Activated CD8-positive, alpha-beta T cell treated with anti-CD3 and anti-CD28 coated beads for 36 hours (primary cell): ENCODE measurements around the gene GSTM1. TPM values are rescaled to one million over a fixed set of nuclear protein-coding genes. Genes with fewer than 3 reads are reported as not detected.
"Not testable (repeated sequence)": the region's sequence is repeated elsewhere in the genome, so short reads cannot be mapped to it uniquely, and the experiment has no call there.

Experiments used
- ATAC-seq: fragments of 200-7000 bp; cut with Tn5 transposase; one replicate; pipeline ENCODE4 v1.10.0; 2021; ENCODE audit warnings: mild to moderate bottlenecking, moderate library complexity
- CTCF ChIA-PET: fragments of 350-600 bp; sonication (Branson Sonifier 250); formaldehyde crosslinking; loops from one replicate; lab custom pipeline; 2021; ENCODE audit warnings: antibody characterized with exemption; lab: Charles Lee
- POLR2A ChIA-PET: fragments of 350-600 bp; sonication (Branson Sonifier 250); formaldehyde crosslinking; loops from one replicate; lab custom pipeline; 2021; ENCODE audit warnings: antibody characterized with exemption; lab: Charles Lee
- DNase-seq: peaks from one replicate; pipeline ENCODE4 v3.0.0-alpha.2; 2020
- H3K27ac Mint-ChIP-seq: one replicate; pipeline ENCODE4 v1.8.0; 2021; ENCODE audit warnings: mild to moderate bottlenecking, mixed read lengths
- H3K27me3 Mint-ChIP-seq: one replicate; pipeline ENCODE4 v1.8.0; 2021; ENCODE audit warnings: mixed read lengths
- H3K36me3 Mint-ChIP-seq: one replicate; pipeline ENCODE4 v1.8.0; 2021; ENCODE audit warnings: low read depth, mixed read lengths
- H3K4me1 Mint-ChIP-seq: one replicate; pipeline ENCODE4 v1.8.0; 2021; ENCODE audit warnings: low read depth, mixed read lengths
- H3K4me3 Mint-ChIP-seq: one replicate; pipeline ENCODE4 v1.8.0; 2021; ENCODE audit warnings: mild to moderate bottlenecking, moderate library complexity, mixed read lengths
- H3K9me3 Mint-ChIP-seq: one replicate; pipeline ENCODE4 v1.8.0; 2021; ENCODE audit warnings: mixed read lengths
- intact Hi-C: fragments of 100-400 bp; cut with micrococcal nuclease; formaldehyde crosslinking; loops from one replicate; pipeline ENCODE4 v1.10.0; 2022
- total RNA-seq, 2 experiments: library from RNA; stranded (reverse); gene quantifications; one replicate each; pipeline ENCODE4 v1.2.3, GENCODE V29; 2021
- TF ChIP-seq, protein P1 (sequence below): fragments of 200-600 bp; IDR thresholded peaks from one replicate; pipeline ENCODE4 v1.8.0; 2022; ENCODE audit warnings: antibody characterized with exemption, mild to moderate bottlenecking

Gene GSTM1
- total RNA-seq, 2 experiments from 2014 or later = 47.9 to 49.6 TPM

DNA sequence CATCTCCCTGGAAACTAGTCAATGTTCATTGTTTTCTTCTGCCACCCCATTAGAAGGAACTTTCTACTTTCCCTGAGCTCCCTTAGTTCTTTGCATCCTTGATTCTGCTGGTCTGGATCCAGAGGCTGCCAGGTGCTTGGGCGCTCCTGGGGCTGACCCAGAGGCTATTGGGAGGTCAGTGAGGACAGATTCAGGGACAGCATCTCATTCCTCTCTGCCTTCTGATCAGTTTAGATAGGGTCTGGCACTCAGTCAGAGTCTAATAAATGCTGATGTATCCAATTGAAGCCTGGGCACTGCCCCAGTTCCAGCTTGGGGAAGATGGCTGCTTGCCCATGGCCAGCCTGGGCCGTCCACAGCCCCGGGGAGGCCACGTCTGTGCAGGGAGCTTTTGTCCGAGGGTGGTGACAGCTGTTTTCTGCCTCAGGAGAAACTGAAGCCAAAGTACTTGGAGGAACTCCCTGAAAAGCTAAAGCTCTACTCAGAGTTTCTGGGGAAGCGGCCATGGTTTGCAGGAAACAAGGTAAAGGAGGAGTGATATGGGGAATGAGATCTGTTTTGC is 2.3 kb downstream of the GSTM1 start:
- Mint-ChIP-seq H3K27me3 (no peaks in the 10 kb centered on the region), H3K4me1 (peaks cover 10% of the 10 kb centered on the region), H3K27ac (no peak overlapping the region), H3K36me3 (peaks cover 9% of the 10 kb centered on the region), H3K4me3 (no peak overlapping the region), H3K9me3 (no peaks in the 10 kb centered on the region)
- DNase-seq (no peak), ATAC-seq (no peak)
- TF ChIP-seq, protein P1, sequence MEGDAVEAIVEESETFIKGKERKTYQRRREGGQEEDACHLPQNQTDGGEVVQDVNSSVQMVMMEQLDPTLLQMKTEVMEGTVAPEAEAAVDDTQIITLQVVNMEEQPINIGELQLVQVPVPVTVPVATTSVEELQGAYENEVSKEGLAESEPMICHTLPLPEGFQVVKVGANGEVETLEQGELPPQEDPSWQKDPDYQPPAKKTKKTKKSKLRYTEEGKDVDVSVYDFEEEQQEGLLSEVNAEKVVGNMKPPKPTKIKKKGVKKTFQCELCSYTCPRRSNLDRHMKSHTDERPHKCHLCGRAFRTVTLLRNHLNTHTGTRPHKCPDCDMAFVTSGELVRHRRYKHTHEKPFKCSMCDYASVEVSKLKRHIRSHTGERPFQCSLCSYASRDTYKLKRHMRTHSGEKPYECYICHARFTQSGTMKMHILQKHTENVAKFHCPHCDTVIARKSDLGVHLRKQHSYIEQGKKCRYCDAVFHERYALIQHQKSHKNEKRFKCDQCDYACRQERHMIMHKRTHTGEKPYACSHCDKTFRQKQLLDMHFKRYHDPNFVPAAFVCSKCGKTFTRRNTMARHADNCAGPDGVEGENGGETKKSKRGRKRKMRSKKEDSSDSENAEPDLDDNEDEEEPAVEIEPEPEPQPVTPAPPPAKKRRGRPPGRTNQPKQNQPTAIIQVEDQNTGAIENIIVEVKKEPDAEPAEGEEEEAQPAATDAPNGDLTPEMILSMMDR = no peak
- POLR2A ChIA-PET = no interaction called here
- intact Hi-C loops = no loop called here
- CTCF ChIA-PET = interaction anchor here (0.9 to 2.9 kb wide), 3 partner anchors 40 to 370 kb away, joined by 3 to 22 read pairs (median 4); no protein-coding TSS in a partner anchor

DNA sequence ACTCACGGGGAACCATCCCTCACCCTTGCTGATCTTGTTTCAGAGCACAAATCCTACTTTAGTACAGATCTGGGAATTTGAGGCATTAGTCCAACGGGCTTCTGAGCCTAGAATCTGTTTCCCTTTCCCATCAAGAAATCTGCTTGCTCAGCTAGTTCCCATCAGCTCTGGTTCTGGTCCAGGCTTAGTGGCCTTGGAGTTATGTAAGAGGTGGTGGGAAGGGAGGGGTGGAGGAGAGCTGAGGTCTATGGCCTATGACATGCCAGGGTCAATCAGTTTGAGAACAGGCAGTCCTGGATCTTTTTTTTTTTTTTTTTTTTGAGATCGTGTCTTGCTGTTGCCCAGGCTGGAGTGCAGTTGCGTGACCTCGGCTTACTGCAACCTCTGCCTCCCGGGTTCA is 4.1 kb downstream of the GSTM1 start:
- Mint-ChIP-seq H3K9me3 (no peaks in the 10 kb centered on the region), H3K4me3 (no peak overlapping the region), H3K27me3 (no peaks in the 10 kb centered on the region), H3K36me3 (peaks cover 9% of the 10 kb centered on the region), H3K4me1 (peaks cover 10% of the 10 kb centered on the region), H3K27ac (no peak overlapping the region)
- POLR2A ChIA-PET = no interaction called here
- TF ChIP-seq, protein P1 = no peak
- CTCF ChIA-PET = no interaction called here
- ATAC-seq (no peak), DNase-seq (no peak)
- intact Hi-C loops = no loop called here

DNA sequence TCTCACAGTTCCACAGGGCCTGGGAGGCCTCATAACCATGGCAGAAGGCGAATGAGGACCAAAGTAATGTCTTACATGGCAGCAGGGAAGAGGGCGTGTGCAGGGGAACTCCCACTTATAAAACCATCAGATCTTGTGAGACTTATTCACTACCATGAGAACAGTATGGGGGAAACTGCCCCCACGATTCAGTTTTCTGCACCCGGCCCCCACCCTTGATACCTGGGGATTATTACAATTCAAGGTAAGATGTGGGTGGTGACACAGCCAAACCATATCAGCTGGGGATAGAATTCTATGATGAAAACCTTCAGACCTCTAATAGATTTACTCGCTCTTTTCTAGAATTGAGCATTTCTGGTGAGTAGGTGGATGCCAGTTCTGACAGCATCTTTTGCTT is 6.8 kb downstream of the GSTM1 start:
- H3K4me3 Mint-ChIP-seq, H3K27ac Mint-ChIP-seq, H3K9me3 Mint-ChIP-seq, H3K27me3 Mint-ChIP-seq, intact Hi-C loops, POLR2A ChIA-PET, H3K36me3 Mint-ChIP-seq, ATAC-seq, CTCF ChIA-PET, H3K4me1 Mint-ChIP-seq, DNase-seq: not testable (repeated sequence)

DNA sequence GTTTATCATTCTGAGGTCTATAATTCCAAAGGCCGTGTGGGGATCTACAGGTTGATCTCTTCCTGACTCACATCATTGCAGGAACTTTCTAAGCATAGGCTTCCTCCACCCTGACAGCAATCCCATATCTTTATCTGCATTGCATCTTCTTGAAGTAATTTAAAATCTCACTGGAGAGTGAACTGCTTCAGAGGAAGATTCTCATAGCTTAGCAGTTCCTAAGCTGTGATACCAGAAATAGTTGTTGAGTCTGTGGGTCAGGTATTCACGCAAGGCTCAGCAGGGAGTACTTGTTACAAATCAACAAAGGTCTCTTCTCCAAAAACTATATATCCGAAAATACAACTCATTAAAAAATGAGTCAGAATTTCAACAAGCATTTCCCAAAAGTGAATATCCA is 7.5 kb downstream of the GSTM1 start:
- POLR2A ChIA-PET = not testable (repeated sequence)

DNA sequence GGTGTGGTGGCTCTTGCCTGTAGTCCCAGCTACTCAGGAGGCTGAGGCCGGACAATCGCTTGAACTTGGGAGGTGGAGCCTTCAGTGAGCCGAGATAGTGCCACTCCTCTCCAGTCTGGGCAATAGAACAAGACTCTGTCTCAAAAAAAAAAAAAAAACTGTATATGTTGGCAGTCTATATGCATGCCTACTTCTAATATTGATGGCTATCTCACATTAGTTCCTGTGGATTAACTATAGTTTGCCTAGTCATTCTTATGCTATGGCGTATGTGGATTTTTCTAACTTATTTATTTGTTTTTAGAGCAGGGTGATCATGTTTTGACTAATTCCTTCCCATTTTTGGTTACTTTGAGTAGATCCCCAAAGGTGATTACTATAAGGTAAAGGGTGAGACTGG is 9.4 kb downstream of the GSTM1 start:
- TF ChIP-seq, protein P1 = no peak
- Mint-ChIP-seq H3K4me3 (no peak overlapping the region), H3K36me3 (no peaks in the 10 kb centered on the region), H3K27ac (no peak overlapping the region), H3K27me3 (no peaks in the 10 kb centered on the region), H3K9me3 (no peaks in the 10 kb centered on the region), H3K4me1 (no peaks in the 10 kb centered on the region)
- intact Hi-C loops = no loop called here
- ChIA-PET CTCF (no interaction called here), POLR2A (no interaction called here)
- ATAC-seq = no peak
- DNase-seq = no peak

More for the DNA sequence above, 7.5 kb downstream of the GSTM1 start:
- DNase-seq, H3K9me3 Mint-ChIP-seq, ATAC-seq, H3K36me3 Mint-ChIP-seq, H3K27ac Mint-ChIP-seq, H3K4me3 Mint-ChIP-seq, intact Hi-C loops, H3K27me3 Mint-ChIP-seq, CTCF ChIA-PET, H3K4me1 Mint-ChIP-seq: not testable (repeated sequence)

DNA sequence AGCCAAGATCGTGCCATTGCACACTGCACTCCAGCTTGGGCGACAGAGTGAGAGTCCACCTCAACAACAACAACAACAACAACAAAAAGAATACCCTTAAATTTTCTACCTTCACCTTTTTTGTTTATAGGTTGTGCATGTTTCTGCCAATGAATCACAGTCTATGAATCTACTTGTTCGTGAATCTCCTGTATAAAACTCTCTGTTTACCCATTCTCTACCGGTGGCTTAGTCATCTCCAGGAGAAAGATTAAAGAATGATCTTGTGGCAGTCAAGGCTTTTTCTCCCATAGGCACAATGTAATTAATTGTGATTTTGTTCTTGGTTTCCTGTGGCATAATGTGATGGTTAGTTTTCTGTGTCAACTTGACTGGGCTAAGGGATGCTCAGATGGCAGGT is 10.2 kb downstream of the GSTM1 start:
- H3K4me1 Mint-ChIP-seq, H3K4me3 Mint-ChIP-seq, intact Hi-C loops, H3K36me3 Mint-ChIP-seq, POLR2A ChIA-PET, H3K9me3 Mint-ChIP-seq, DNase-seq, CTCF ChIA-PET, H3K27me3 Mint-ChIP-seq, H3K27ac Mint-ChIP-seq, ATAC-seq: not testable (repeated sequence)

DNA sequence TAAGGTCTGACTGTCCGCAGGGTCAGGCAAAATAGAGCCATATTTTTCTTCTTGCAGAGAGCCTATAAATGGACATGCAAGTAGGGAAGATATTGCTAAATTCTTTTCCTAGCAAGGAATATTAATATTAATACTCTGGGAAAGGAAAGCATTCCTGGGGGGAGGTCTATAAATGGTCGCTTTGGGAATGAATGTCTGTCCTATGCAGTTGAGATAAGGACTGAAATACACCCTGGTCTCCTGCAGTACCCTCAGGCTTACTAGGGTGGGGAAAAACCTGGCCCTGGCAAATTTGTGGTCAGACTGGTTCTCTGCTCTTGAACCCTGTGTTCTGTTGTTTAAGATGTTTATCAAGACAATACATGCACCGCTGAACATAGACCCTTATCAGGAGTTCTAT is 15.3 kb downstream of the GSTM1 start:
- H3K4me1 Mint-ChIP-seq, intact Hi-C loops: not testable (repeated sequence)

More for the DNA sequence above, 15.3 kb downstream of the GSTM1 start:
- H3K9me3 Mint-ChIP-seq, ATAC-seq, H3K27me3 Mint-ChIP-seq, POLR2A ChIA-PET, H3K36me3 Mint-ChIP-seq, CTCF ChIA-PET, H3K27ac Mint-ChIP-seq, H3K4me3 Mint-ChIP-seq, DNase-seq: not testable (repeated sequence)
